ENCODE measurements around the gene TRAIP. TPM values are rescaled to one million over a fixed set of nuclear protein-coding genes. Genes with fewer than 3 reads are reported as not detected.
"Not testable (repeated sequence)": the region's sequence is repeated elsewhere in the genome, so short reads cannot be mapped to it uniquely, and the experiment has no call there.

The TRAIP gene
- total and polyA plus RNA-seq, 3 donors from 2014 or later, result 15.8 to 21.3 (median 16.0) TPM

DNA sequence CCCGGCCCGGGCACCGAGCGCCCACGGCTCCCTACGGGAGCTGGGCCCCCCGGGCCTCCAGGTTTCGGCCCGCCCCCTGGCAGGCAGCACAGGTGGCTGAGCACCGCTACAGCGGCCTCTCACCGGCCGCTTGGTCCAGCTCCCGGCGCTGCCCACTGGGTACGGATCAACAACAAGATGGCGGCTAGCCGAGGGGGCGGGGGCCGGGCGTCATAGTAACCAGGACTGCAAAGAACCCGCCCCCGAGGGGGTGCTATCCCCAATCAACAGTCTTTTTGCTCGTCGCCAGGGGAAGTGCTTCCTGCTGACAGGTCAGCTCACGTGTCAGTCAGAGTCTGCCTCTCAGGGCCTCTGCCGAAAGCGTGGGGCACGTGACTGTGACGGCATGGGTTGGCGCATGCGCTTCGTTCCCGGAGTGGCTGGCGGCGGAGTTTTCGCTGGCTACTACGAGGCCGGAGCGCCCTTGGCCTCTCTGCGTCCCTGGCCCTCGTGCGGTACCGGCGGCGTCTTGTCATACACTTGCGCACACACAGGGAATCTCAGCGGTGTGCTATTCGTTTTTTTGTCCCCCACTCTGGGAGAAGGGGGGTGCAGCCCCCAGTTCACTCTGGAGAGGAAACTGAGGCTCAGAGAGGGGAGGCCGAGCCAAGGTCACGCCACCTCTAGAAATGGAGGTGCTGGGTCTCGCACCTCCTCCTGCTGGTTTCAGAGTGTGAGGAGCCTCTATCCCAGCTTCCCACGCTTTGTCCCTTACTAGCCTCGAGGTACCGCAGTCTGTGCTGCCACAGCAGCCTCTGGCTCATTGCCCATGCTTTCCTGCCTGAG lies 69.8 kb downstream of the TRAIP start, which contains the start of gene IP6K1:
IP6K1 (minus strand) TSS at position 186 of the 825 bp plus-strand sequence. CDS start 38,502 bp downstream, outside the sequence.
- Histone ChIP-seq H3K36me3 (ENCODE audit: low read depth, missing control alignments) (no peaks in the 10 kb centered on the region), H3K4me1 (peaks cover 33% of the 10 kb centered on the region), H3K27ac (peak within 1 kb of the TSS; percentile 99), H3K4me3 (peak within 1 kb of the TSS; percentile 93 to 96), H3K27me3 (no peaks in the 10 kb centered on the region), H3K9me3 (no peaks in the 10 kb centered on the region)
- 3% methylated on average over 25 to 52 of the region's 55 CpGs for WGBS, 2 donors
- intact Hi-C loops (cut with DNase I; ENCODE audit: low total_unique reads), result no loop called here
- peak; percentile 100 for DNase-seq
- peak; percentile 34 for TF ChIP-seq POLR2A (IDR thresholded peaks at IDR 0.05)
- TF ChIP-seq, protein P1, sequence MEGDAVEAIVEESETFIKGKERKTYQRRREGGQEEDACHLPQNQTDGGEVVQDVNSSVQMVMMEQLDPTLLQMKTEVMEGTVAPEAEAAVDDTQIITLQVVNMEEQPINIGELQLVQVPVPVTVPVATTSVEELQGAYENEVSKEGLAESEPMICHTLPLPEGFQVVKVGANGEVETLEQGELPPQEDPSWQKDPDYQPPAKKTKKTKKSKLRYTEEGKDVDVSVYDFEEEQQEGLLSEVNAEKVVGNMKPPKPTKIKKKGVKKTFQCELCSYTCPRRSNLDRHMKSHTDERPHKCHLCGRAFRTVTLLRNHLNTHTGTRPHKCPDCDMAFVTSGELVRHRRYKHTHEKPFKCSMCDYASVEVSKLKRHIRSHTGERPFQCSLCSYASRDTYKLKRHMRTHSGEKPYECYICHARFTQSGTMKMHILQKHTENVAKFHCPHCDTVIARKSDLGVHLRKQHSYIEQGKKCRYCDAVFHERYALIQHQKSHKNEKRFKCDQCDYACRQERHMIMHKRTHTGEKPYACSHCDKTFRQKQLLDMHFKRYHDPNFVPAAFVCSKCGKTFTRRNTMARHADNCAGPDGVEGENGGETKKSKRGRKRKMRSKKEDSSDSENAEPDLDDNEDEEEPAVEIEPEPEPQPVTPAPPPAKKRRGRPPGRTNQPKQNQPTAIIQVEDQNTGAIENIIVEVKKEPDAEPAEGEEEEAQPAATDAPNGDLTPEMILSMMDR (IDR thresholded peaks at IDR 0.05), result no peak

DNA sequence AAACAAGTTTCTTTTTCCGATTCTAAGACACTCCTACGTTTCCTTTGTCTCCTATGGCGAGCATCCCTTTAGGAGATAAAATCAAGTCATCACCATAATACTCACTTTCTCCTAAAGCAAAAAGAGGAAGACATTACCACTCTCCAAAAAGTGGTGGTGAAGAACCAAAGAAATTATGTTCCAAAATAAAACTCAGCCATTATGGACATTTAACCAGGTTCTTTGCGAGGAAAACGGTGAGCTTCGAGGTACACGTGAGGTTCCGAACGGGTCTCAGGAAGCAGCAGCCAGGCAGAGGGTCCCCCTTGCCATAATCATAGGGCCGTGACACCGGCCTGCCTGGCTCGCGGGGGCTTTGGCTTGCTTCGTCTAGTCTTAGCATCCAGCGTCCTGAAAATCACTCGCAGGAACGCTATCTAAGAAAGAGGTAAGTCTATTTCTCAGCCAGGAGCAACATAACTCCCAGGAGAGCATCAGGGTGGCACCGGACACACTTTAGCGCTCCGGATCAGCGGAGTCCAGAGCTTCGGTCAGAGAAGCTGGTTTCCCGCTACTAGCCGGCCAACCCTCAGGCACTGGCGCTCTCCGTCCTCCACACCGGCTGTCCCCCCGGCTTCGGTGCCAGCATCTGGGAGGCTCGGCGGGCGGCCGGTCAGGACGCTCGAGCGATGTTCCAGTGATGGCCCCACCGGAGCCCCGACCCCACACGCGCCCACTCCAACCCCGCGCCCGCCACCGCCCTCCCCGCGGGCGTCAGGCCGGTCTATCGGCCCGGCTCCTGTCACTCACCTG lies 70.6 kb downstream of the TRAIP start:
- peak; percentile 64 for DNase-seq
- no peaks in the 10 kb centered on the region for H3K9me3 ChIP-seq
- intact Hi-C loops (cut with DNase I; ENCODE audit: low total_unique reads), result no loop called here
- no peaks in the 10 kb centered on the region for H3K27me3 ChIP-seq
- WGBS, 2 donors, result 0 to 1% methylated on average over 44 to 50 of the region's 50 CpGs
- peak overlapping the region; percentile 93 to 96 for H3K4me3 ChIP-seq
- peaks cover 35% of the 10 kb centered on the region for H3K4me1 ChIP-seq
- no peak for TF ChIP-seq POLR2A (IDR thresholded peaks at IDR 0.05)
- TF ChIP-seq, protein P1 (IDR thresholded peaks at IDR 0.05), result no peak
- H3K36me3 ChIP-seq (ENCODE audit: low read depth, missing control alignments), result no peaks in the 10 kb centered on the region
- H3K27ac ChIP-seq, result peak overlapping the region; percentile 99

DNA sequence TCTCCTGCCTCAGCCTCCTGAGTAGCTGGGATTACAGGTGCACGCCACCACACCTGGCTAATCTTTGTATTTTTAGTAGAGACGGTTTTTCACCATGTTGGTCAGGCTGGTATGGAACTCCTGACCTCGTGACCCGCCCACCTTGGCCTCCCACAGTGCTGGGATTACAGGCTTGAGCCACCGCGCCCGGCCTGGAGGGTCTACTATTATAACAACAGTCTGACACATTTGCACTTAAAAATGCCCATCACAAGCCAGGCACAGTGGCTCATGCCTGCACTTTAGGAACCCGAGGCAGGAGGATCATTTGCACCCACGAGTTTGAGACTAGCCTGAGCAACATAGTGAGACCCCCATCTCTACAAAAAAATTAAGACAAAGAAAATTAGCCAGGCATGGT lies 74.1 kb downstream of the TRAIP start:
- WGBS, 2 donors, result 87% methylated on average over 9 of the region's 9 CpGs
- not testable (repeated sequence) for H3K27ac ChIP-seq, DNase-seq

DNA sequence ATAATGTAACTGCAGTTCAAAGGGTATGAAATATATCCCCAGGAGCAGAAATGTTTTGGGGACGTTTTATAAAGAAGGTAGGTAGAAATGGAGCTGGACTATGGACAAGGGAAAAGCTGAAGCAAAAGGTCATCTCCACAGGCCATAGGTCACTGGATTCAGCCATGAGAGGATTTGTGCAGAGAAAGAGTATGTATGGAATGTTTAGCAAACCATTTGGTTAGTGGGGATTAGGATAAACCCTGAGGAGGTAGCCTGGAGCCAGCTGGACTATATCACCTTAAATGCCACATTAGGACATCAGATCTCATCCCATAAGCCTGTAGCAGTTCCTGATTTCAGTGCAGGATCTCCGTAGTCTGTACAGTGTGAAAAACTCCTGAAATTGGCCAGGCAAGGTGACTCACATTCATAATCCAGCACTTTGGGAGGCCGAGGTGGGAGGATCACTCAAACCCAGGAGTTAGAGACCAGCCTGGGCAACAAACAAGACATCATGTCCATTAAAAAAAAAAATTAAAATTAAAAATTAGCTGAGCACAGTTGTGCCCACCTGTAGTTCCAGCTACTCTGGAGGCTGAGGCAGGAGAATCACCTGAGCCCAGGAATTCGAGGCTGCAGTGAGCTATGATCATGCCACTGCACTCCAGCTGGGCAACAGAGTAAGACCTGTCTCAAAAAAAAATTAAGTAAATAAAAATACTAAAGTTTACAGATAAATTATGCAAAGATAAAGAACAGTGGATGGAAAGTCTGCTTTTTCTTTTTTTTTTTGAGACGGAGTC lies 74.8 kb downstream of the TRAIP start:
- 71 to 78% methylated on average over 5 of the region's 5 CpGs for WGBS, 2 donors
- TF ChIP-seq, protein P1 (IDR thresholded peaks at IDR 0.05), result no peak
- H3K4me3 ChIP-seq, result no peak overlapping the region
- H3K27me3 ChIP-seq, result no peaks in the 10 kb centered on the region
- intact Hi-C loops (cut with DNase I; ENCODE audit: low total_unique reads), result no loop called here
- no peaks in the 10 kb centered on the region for H3K9me3 ChIP-seq
- no peak overlapping the region for H3K27ac ChIP-seq
- no peak for DNase-seq
- no peaks in the 10 kb centered on the region for H3K36me3 ChIP-seq (ENCODE audit: low read depth, missing control alignments)
- peaks cover 36% of the 10 kb centered on the region for H3K4me1 ChIP-seq

More for the DNA sequence above, 74.1 kb downstream of the TRAIP start:
- H3K9me3 ChIP-seq; H3K36me3 ChIP-seq (ENCODE audit: low read depth, missing control alignments); intact Hi-C loops (cut with DNase I; ENCODE audit: low total_unique reads); H3K27me3 ChIP-seq; H3K4me3 ChIP-seq: not testable (repeated sequence)
- H3K4me1 ChIP-seq, result peaks cover 42% of the 10 kb centered on the region

DNA sequence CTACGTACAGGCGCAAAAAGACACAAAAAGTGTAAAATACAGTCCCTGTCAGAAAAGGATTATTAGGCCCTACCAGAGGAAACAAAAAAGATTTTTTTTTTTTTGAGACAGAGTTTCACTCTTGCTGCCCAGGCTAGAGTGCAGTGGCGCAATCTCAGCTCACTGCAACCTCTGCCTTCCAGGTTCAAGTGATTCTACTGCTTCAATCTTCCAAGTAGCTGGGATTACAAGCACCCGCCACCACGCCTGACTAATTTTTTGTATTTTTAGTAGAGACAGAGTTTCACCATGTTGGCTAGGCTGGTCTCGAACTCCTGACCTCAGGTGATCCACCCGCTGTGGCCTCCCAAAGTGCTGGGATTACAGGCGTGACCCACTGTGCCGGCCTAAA lies 75.4 kb downstream of the TRAIP start:
- H3K4me3 ChIP-seq; H3K9me3 ChIP-seq; H3K27me3 ChIP-seq; DNase-seq; H3K36me3 ChIP-seq (ENCODE audit: low read depth, missing control alignments); intact Hi-C loops (cut with DNase I; ENCODE audit: low total_unique reads): not testable (repeated sequence)
- 77 to 86% methylated on average over 9 of the region's 9 CpGs for WGBS, 2 donors
- H3K27ac ChIP-seq, result peak overlapping the region in 1 of 2 donors; percentile 24
- H3K4me1 ChIP-seq, result peaks cover 36% of the 10 kb centered on the region

All from testis (tissue), 3 donors.